HG02973 (cell line): ENCODE measurements around the gene ADGRB2.

Experiments
- ATAC-seq: cut with Tn5 transposase; IDR thresholded peaks from one replicate; pipeline ENCODE4 v1.9.1; 2021; ENCODE audit warnings: moderate library complexity; ENCODE audit not compliant: unreplicated experiment

The ADGRB2 gene

GRCh38 chr1:31782421-31783410 is 18.6 kb upstream of the ADGRB2 start:
- ATAC-seq, result no peak

DNA sequence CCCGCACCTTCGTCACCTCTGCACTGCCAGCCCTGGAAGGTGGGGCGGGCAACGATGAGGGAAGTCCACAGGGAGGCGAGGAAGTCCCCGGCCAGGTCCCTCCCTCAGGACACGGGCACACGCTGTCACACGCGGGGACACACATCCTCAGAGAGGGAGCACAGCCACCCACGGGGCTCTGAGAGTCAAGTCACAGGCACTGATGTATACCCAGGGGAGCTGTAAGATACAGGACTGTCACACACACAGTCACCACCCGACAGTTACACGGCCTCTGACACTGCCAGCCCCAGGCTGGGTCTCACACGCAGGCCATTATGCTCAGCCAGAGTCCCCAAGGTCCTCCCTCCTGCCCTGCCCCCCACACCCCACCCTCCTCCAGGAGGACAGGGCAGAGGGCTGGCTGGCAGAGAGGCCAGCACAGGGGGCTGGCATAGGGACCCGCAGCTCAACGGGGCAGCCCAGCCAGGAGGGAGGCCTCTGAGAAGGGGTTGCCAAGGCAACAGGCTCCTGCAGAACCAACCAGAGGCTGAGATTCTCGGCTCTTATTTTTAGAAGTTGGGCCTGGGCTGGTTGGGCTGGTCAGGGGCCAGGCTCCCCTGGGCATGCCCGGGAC is 17.7 kb upstream of the ADGRB2 start:
- no peak for ATAC-seq

DNA sequence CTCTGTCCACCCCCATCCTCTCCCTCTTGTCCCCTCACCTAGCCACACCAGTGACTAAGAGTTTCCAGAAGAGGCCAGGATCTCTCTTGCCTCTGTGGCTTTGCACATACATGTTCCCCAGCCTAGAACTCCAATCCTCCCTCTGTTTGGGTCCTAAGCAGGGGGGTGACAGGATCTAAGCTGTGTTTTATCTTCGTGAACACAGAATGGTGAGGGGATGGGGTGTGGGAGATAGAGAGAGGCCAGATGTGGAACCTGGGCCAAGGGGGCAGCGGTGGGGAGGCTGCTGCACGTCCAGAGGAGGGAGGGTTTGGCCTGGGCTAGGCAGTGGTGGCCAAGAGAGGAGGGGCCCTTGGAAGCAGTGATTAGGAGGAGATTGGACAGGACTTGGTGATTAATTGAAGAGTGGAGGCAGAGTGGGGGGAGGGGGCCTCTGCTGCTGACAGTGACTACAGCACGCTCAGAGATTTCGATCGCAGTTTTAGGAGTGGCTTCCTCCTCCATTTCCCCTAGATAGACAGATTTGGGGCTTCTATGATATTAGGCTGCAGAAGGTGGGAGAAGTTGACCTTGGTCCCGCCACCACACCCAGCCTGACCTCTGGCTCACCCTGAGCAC is 17.1 kb upstream of the ADGRB2 start:
- no peak for ATAC-seq

DNA sequence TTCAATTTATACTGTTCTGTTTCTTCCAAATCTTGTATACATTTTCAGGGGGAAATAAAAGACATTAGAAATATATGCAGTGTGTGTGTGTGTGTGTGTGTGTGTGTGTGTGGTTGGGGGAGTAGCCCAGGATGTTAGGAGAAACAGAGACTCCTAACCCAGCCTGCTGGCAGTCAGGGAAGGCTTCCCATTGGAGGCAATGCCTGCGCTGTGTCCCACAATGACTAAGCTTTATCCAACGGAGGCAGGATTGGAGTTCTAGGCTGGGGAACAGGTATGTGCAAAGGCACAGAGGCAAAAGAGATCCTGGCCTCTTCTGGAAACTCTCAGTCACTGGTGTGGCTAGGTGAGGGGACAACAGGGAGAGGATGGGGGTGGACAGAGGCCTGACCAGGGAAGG is 16.5 kb upstream of the ADGRB2 start:
- ATAC-seq, result no peak

- no peak for ATAC-seq
These were observed 15.5 kb upstream of the ADGRB2 start for GRCh38 chr1:31779687-31780086.

GRCh38 chr1:31778763-31779488 is 14.8 kb upstream of the ADGRB2 start:
- ATAC-seq, result no peak

DNA sequence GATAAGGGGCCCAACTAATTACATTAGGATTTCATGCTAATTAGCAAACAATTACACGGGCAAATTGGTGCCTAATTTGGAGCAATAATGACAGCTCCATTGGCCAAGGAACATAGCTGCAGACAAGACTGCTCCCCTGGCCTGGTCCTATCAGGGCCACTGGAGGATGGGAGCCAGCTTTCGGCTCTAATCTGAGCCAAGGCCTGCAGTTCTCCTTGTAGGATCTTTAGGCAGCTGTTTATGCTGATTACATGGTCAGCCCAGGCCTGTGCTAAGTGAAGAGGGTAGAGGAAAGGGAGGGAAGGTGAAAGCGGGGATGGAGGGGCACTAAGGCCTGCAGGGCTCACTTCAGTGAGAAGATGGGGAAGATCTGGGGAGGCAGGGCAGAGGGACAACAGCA is 12.4 kb upstream of the ADGRB2 start:
- ATAC-seq, result no peak

DNA sequence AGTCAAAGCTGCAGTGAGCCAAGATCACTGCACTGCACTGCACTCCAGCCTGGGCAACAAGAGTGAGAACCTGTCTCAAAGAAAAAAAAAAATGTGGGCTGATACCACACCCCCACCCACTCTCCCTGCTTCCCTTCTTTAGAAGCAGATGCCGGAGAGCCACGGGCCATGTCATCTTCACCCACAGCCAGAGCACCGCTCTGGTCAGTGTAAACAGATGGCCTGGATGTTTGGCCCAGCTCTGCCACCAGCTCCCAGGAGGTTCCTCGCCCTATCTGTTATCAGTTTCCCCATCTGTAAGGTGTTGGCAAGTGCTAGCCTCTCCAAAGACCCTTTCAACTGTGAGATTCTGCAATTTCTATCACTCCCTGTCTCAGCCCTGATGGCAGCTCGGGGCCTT is 11.9 kb upstream of the ADGRB2 start:
- no peak for ATAC-seq

GRCh38 chr1:31775210-31775999 is 11.3 kb upstream of the ADGRB2 start:
- ATAC-seq, result no peak

- no peak for ATAC-seq
These were observed 10.4 kb upstream of the ADGRB2 start for GRCh38 chr1:31774495-31774894.

GRCh38 chr1:31773861-31774260 is 9.7 kb upstream of the ADGRB2 start:
- no peak for ATAC-seq

DNA sequence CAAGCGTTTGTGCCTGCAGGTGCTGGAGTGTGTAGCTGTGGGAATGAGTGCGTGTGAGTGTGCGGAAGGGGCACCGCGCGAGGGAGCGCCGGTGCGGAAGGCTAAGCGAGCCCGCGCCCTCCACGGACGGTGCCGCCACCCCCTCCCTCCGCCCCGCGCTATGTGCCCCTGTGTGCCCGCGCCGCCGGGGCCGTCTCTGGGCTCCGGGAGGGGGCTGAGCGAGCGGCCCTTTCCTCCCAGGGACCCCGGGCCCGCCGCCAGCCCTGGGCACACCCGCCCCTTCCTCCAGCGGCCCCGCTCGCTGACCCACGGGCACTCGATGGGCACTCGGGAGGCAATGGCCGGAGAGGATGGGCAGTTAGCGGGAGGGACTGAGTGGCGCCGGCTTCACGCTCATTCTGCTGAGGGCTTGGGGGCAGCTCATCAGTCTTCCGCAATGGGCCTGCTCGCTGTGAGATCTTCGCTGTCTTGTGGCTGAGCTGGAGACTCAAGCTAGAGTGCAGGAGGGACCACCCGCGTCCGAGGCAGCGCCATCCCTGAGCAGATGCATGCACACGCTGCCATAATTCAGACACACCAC is 8.6 kb upstream of the ADGRB2 start:
- ATAC-seq, result no peak

DNA sequence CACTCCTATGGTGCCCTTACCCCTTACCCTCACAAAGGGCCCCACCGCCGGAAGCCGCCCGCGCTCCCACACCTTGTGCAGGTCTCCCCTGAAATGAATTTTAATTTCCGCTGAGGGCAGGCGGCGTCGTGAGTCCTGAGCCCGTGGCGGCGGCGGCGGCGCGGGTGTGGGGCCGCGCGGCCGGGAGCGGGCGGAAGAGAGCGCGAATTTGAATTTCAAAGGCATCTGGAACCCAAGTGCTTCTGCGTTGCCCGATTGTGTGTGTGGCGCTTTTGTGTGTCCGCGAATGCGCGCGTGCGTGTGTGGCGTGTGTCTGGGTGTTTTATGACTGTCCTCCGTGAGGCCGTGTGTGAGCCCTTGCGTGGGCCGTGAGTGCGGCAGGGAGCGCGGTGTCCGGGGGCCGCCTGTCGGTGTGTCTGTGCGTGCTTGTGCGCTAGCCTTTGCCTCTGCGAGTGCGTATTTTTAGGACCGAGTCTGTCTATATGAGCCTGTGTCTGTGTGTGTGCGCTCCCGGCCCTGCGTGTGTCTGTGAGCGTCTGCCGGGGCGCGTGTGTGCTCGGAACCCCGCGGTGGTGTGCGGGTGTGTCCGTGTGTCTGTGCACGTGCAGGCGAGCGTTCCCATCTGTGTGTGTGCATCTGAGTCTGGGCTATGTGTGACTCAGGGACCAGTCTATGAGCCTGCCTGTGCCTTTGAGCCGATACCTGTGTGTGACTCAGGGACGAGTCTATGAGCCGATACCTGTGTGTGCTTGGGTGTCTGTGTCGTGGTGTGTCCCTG is 7.9 kb upstream of the ADGRB2 start:
- ATAC-seq, result no peak

- no peak for ATAC-seq
These were observed 5.7 kb upstream of the ADGRB2 start for GRCh38 chr1:31769720-31770390.

- ATAC-seq, result no peak
These were observed 5.0 kb upstream of the ADGRB2 start for GRCh38 chr1:31768939-31769704.

- no peak for ATAC-seq
These were observed 4.3 kb upstream of the ADGRB2 start for GRCh38 chr1:31768407-31768907.

DNA sequence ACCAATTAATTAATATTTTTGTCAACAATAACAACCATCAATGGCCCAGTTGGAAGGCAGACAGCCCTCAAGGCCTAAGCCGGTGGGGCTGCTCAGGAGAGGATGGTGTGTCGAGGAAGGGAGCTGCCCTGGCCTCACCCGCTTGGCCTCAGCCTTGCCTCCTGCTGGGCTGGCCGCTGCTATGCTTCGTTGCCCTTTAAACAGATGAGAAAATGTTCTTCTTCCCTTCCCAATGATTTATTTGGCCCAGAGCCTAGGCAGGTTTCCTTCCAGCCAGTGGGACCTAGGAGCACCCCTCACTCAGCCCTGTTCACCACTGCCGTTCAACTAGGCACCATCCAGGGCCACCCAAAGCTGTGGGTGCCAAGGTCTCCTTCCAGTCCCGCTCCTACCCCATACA is 3.1 kb upstream of the ADGRB2 start:
- ATAC-seq, result no peak

GRCh38 chr1:31765516-31765915 is 1.4 kb upstream of the ADGRB2 start:
- ATAC-seq, result no peak
